GM18870 (cell line): ENCODE measurements around the gene GPC6.

ENCODE experiments used
- ATAC-seq: cut with Tn5 transposase; IDR thresholded peaks from one replicate; pipeline ENCODE4 v1.9.1; 2021; ENCODE audit warnings: moderate library complexity; ENCODE audit not compliant: unreplicated experiment

GPC6 gene

DNA sequence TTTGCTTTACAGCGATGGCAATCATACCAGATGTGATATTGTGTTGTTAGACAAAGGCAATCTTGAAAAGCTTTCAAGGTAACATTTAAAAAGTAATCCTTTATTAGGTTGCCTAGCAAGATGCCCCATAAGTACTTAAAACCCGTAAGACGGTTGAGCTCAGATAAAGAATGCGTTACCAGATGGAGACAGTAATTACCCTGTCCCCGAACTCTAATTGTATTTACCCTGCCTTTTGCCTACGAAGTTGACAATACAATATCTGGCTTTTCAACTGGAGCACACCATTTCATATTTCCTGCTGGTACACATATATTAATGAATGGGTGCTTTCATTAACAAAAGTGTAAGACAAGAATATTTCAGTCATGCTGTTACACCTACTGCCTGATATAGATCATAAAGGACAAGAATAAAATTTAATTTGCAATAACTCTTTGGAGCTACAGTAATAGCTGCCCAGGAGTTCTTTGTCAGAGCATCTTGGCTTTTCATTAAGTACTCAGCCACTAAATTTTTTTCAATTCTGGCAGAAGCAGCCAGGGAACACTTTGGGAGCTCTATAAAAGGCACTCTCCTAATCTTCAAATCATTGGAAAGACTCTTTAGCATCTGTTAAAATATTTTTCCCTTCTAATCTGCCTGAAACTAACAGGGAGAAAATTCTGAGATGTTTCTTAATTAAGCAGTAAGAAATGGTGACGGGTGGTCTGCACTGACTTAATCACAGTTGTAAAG lies 1189.1 kb downstream of the GPC6 start:
- ATAC-seq: no peak

- no peak for ATAC-seq
Measured at GRCh38 chr13:94416454-94417080, 1190.0 kb downstream of the GPC6 start.

GRCh38 chr13:94417294-94417693 lies 1190.7 kb downstream of the GPC6 start:
- ATAC-seq: no peak

- ATAC-seq: peak; percentile 73
Measured at GRCh38 chr13:94419304-94419924, 1192.8 kb downstream of the GPC6 start.

DNA sequence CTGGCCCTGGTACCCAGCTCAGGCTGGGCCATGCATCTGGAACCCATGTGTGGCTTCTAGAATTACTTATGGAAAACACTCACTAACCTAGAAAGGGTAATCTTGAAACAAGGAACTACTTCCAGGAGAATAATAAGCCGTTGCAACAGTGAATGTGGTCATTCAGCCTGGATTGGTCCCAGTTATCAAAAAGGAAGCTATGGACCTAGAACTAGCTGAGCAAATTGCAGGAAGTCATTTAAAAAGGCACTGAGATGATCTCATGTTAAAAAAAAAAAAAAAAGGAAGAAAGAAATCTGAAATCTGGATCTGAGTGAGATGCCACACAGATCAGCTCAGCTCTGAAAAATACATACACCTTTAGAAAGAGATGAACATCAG lies 1193.3 kb downstream of the GPC6 start:
- ATAC-seq: no peak

DNA sequence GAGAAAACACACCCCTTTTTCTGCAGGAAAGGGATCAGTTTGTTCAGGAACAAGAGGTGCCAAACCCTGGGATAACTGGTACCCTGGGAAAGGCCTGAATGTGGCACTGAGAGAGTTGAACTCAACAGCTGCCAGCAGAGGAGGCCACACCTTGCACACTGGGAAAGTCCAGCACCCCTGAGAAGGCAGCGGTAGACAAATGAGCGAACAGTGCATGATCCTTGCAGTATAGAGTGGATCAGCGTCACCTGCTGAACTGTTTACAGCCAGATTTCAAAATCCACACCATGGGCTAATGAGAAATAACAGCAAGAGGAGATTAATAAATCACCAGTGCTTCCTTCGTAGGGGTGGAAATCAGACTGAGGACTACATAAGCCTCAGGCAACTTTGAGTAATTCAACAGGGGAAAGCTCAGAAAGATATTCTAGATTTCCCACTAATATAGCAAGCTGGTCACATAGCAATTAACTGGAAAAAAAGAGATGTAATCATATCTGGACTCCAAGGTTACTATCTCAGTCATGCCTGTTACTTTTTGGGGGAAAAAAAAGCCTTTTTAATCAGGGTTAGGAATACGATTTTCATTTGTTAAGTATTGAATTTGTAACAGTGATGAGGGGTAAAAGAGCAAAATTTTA lies 1200.8 kb downstream of the GPC6 start:
- no peak for ATAC-seq

- ATAC-seq: no peak
Measured at GRCh38 chr13:94431574-94431973, 1205.0 kb downstream of the GPC6 start.

DNA sequence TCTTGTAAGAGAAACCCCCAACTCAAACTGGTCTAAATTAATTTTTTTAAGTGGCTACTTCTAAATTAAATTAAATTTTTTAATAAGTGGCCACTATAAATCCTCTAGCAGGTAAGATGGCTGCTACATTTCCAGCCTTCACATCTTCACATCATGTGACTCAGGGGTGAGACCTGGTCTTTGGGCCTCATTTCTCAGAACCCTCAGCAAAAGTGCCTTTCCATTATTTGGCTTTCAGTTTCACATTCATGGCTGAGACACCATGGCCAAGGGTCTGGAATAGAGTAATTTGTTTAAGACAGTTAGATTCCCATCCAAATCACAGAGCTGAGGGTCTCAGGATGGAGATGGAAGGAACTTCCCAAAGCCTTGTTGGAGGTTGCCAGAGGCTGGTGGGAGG lies 1205.4 kb downstream of the GPC6 start:
- no peak for ATAC-seq

GRCh38 chr13:94433055-94433961 lies 1206.7 kb downstream of the GPC6 start:
- ATAC-seq: peak; percentile 74

- peak; percentile 67 for ATAC-seq
Measured at GRCh38 chr13:94435604-94436226, 1209.1 kb downstream of the GPC6 start.

- no peak for ATAC-seq
Measured at GRCh38 chr13:94444826-94445225, 1218.2 kb downstream of the GPC6 start.

DNA sequence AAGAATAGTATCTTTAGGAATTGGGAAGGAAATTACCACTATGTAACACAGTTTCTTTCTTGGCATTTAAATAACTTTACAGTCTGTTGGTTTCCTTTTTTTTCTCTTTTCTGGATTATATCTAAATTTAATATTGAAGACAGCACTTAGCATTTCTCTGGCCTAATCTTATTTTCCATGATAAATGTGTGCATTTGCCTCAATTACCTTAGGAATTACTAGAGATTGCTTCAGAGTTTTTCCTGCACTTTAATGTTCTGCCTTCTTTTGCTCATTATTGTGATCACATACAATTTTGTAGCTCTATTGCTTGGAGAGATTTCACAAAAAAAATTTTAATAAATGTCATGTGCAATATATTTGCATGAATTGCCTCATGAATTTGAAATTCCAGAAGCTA lies 1227.7 kb downstream of the GPC6 start:
- ATAC-seq: no peak

DNA sequence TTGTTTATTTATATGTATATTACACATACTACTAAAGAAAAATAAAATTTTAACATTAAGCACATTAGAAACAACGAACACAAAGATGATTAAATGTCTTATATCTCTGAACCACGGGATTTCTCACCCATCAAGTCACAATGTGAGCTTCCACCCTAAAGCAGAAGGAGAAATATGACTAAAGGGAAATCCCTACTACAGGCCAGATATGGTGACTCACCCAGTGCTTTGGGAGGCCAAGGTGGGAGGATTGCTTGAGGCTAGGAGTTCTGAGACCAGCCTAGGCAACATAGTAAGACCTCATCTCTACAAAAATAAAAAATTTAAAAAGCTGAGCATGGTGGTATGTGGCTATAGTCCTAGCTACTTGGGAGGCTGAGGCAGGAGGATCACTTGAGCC lies 1228.3 kb downstream of the GPC6 start:
- ATAC-seq: no peak

GRCh38 chr13:94455414-94455813 lies 1228.8 kb downstream of the GPC6 start:
- no peak for ATAC-seq
